Loucy (cell line): ENCODE results near the gene ULBP1.
"Not testable (repeated sequence)": the region's sequence is repeated elsewhere in the genome, so short reads cannot be mapped to it uniquely, and the experiment has no call there.

Source experiments
- H2AFZ ChIP-seq: fragments of 200-600 bp; sonication (generic); 2 replicates; pipeline ENCODE4 v1.6.0; 2016; ENCODE audit warnings: antibody characterized with exemption, mild to moderate bottlenecking, low read length, moderate library complexity
- H3F3A ChIP-seq: fragments of 200-600 bp; 2 replicates; pipeline ENCODE4 v1.6.0; 2016; ENCODE audit warnings: antibody characterized with exemption, low read depth, mild to moderate bottlenecking
- H3K27me3 ChIP-seq: fragments of 200-600 bp; sonication (generic); 2 replicates; pipeline ENCODE4 v1.6.1; 2014; ENCODE audit warnings: low read length, mild to moderate bottlenecking; ENCODE audit not compliant: insufficient read depth, poor library complexity, severe bottlenecking
- H3K36me3 ChIP-seq: fragments of 200-600 bp; sonication (generic); 2 replicates; pipeline ENCODE4 v1.6.1; 2016; ENCODE audit warnings: low read length; ENCODE audit not compliant: insufficient read depth
- H3K4me1 ChIP-seq: fragments of 200-600 bp; sonication (generic); 2 replicates; pipeline ENCODE4 v1.5.1; 2014; ENCODE audit warnings: low read length, mild to moderate bottlenecking; ENCODE audit not compliant: insufficient read depth, poor library complexity, severe bottlenecking
- H3K4me2 ChIP-seq: fragments of 200-600 bp; sonication (generic); 2 replicates; pipeline ENCODE4 v1.6.0; 2014; ENCODE audit warnings: antibody characterized with exemption, low read length, low read depth, mild to moderate bottlenecking; ENCODE audit not compliant: poor library complexity, severe bottlenecking
- H3K4me3 ChIP-seq: fragments of 200-600 bp; sonication (generic); 2 replicates; pipeline ENCODE4 v1.5.1; 2014; ENCODE audit warnings: low read length, mild to moderate bottlenecking, mixed read lengths; ENCODE audit not compliant: poor library complexity, severe bottlenecking
- H3K79me2 ChIP-seq: fragments of 200-600 bp; sonication (generic); 2 replicates; pipeline ENCODE4 v1.6.1; 2014; ENCODE audit warnings: low read length; ENCODE audit not compliant: insufficient read depth
- H3K9ac ChIP-seq: fragments of 200-600 bp; sonication (generic); 2 replicates; pipeline ENCODE4 v1.6.0; 2014; ENCODE audit warnings: mild to moderate bottlenecking, low read depth, low read length, moderate library complexity; ENCODE audit not compliant: poor library complexity, severe bottlenecking
- H3K9me2 ChIP-seq: fragments of 200-600 bp; sonication (generic); replicated peaks from 2 replicates; pipeline ENCODE4 v1.6.1; 2016; ENCODE audit warnings: low read depth, low read length, mixed read lengths
- H3K9me3 ChIP-seq: fragments of 200-600 bp; sonication (generic); 2 replicates; pipeline ENCODE4 v1.6.1; 2014; ENCODE audit warnings: mild to moderate bottlenecking, antibody characterized with exemption, low read length, low read depth; ENCODE audit not compliant: insufficient read depth
- H4K20me1 ChIP-seq: fragments of 200-600 bp; sonication (generic); 2 replicates; pipeline ENCODE4 v1.6.0; 2014; ENCODE audit warnings: antibody characterized with exemption, low read length, mild to moderate bottlenecking; ENCODE audit not compliant: insufficient read depth, poor library complexity, severe bottlenecking
- EZH2phosphoT487 ChIP-seq: fragments of 200-600 bp; IDR thresholded peaks from 2 replicates; pipeline ENCODE4 v1.6.1; 2018; ENCODE audit warnings: antibody characterized with exemption, mild to moderate bottlenecking, moderate library complexity, borderline replicate concordance
- TF ChIP-seq, protein P1 (sequence below): fragments of 200-600 bp; sonication (generic); conservative IDR thresholded peaks from 2 replicates; pipeline ENCODE4 v1.5.1; 2014; ENCODE audit warnings: mild to moderate bottlenecking, antibody characterized with exemption, low read length

The ULBP1 gene

GRCh38 chr6:149988550-149989346, 25.0 kb downstream of the ULBP1 start:
- TF ChIP-seq EZH2phosphoT487: no peak
- TF ChIP-seq, protein P1, sequence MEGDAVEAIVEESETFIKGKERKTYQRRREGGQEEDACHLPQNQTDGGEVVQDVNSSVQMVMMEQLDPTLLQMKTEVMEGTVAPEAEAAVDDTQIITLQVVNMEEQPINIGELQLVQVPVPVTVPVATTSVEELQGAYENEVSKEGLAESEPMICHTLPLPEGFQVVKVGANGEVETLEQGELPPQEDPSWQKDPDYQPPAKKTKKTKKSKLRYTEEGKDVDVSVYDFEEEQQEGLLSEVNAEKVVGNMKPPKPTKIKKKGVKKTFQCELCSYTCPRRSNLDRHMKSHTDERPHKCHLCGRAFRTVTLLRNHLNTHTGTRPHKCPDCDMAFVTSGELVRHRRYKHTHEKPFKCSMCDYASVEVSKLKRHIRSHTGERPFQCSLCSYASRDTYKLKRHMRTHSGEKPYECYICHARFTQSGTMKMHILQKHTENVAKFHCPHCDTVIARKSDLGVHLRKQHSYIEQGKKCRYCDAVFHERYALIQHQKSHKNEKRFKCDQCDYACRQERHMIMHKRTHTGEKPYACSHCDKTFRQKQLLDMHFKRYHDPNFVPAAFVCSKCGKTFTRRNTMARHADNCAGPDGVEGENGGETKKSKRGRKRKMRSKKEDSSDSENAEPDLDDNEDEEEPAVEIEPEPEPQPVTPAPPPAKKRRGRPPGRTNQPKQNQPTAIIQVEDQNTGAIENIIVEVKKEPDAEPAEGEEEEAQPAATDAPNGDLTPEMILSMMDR: no peak
- H3K4me3 ChIP-seq: no peak overlapping the region
- H2AFZ ChIP-seq: no peak overlapping the region
- H3K36me3 ChIP-seq: no peaks in the 10 kb centered on the region
- H3K79me2 ChIP-seq: no peaks in the 10 kb centered on the region
- no peak overlapping the region for H3K9ac ChIP-seq
- no peaks in the 10 kb centered on the region for H4K20me1 ChIP-seq
- H3K4me2 ChIP-seq: no peak overlapping the region
- H3K9me2 ChIP-seq: no peaks in the 10 kb centered on the region
- H3K27me3 ChIP-seq: peaks cover 12% of the 10 kb centered on the region
- peaks cover 16% of the 10 kb centered on the region for H3K4me1 ChIP-seq
- H3F3A ChIP-seq: no peaks in the 10 kb centered on the region
- no peaks in the 10 kb centered on the region for H3K9me3 ChIP-seq

- no peaks in the 10 kb centered on the region for H3K36me3 ChIP-seq
- peak overlapping the region; percentile 71 for H3K4me3 ChIP-seq
- H3K4me1 ChIP-seq: peaks cover 16% of the 10 kb centered on the region
- peaks cover 12% of the 10 kb centered on the region for H3K27me3 ChIP-seq
- no peaks in the 10 kb centered on the region for H3K9me3 ChIP-seq
- no peak overlapping the region for H3K9ac ChIP-seq
- peak overlapping the region; percentile 76 for H2AFZ ChIP-seq
- TF ChIP-seq EZH2phosphoT487: no peak
- TF ChIP-seq, protein P1: no peak
- H3K79me2 ChIP-seq: no peaks in the 10 kb centered on the region
- H3K4me2 ChIP-seq: peak overlapping the region; percentile 81
- no peaks in the 10 kb centered on the region for H3F3A ChIP-seq
- no peaks in the 10 kb centered on the region for H4K20me1 ChIP-seq
- no peaks in the 10 kb centered on the region for H3K9me2 ChIP-seq
Measured at GRCh38 chr6:149990212-149990660, 26.5 kb downstream of the ULBP1 start.

DNA sequence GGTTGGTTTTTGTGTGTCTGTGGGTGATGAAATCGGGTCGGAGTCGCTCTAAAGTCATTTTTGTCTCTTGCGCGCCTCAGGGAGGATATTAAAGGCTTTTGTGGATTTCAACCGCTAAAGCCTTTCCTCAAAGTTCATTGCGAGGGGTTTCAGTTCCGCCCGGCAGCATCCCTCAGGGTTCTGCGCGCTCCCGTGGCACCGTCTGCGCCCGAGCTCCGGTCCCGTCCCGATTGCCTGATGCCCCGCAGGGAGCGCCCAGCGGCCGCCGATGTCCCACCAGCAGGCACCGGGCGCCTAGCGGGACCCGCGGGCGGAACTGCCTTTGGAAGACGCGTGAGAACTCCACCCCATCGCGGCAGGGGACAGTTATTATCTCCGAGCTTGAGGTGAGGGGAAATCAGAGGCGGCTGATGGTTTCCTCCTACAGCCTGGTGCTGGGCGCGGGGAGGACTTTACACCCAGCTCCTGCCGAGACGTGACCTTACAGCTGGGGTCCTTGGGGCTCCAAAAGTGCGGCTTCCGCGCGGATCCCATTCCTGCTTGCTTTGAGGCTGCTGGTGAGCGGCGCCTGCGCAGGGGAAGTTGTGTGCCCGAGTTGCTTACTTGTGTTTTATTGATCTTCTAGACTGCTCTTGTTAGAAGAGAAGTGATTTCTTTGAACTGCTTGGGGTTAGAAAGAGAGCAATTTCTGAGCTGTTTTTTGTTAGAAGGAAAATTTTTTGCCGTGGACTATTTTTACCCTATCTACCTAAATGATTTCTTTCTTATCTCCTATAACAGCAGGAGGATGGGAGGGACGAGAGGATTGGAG, 27.1 kb downstream of the ULBP1 start:
- peak overlapping the region; percentile 71 for H3K4me3 ChIP-seq
- peaks cover 12% of the 10 kb centered on the region for H3K27me3 ChIP-seq

GRCh38 chr6:149991472-149991795, 27.7 kb downstream of the ULBP1 start:
- H3K9me2 ChIP-seq, H4K20me1 ChIP-seq, H3F3A ChIP-seq, H3K9me3 ChIP-seq, H3K79me2 ChIP-seq, H3K36me3 ChIP-seq: not testable (repeated sequence)
- peak overlapping the region; percentile 76 for H2AFZ ChIP-seq
- H3K4me1 ChIP-seq: peaks cover 25% of the 10 kb centered on the region
- H3K9ac ChIP-seq: peak overlapping the region; percentile 59
- H3K27me3 ChIP-seq: peaks cover 12% of the 10 kb centered on the region
- peak overlapping the region; percentile 81 for H3K4me2 ChIP-seq
- peak overlapping the region; percentile 71 for H3K4me3 ChIP-seq

More for the DNA sequence above, 27.1 kb downstream of the ULBP1 start:
- no peaks in the 10 kb centered on the region for H4K20me1 ChIP-seq
- H3K9ac ChIP-seq: peak overlapping the region; percentile 59
- no peak for TF ChIP-seq EZH2phosphoT487
- TF ChIP-seq, protein P1: no peak
- peak overlapping the region; percentile 81 for H3K4me2 ChIP-seq
- peak overlapping the region; percentile 76 for H2AFZ ChIP-seq
- H3K9me3 ChIP-seq: no peaks in the 10 kb centered on the region
- H3F3A ChIP-seq: no peaks in the 10 kb centered on the region
- H3K36me3 ChIP-seq: no peaks in the 10 kb centered on the region
- H3K79me2 ChIP-seq: no peaks in the 10 kb centered on the region
- peaks cover 20% of the 10 kb centered on the region for H3K4me1 ChIP-seq
- no peaks in the 10 kb centered on the region for H3K9me2 ChIP-seq
